LHCN-M2 (cell line): ENCODE measurements around the gene ANKRD11. TPM values are rescaled to one million over a fixed set of nuclear protein-coding genes. Genes with fewer than 3 reads are reported as not detected.

Experiments
- DNase-seq: peaks from one replicate; pipeline ENCODE4 v3.0.0-alpha.2; 2012; ENCODE audit warnings: low read depth
- total RNA-seq: library from RNA; depleted of rRNA; stranded (reverse); fragments of >200 nt; gene quantifications from 2 replicates; pipeline ENCODE4 v1.2.3, GENCODE V29; 2014

Gene ANKRD11
- total RNA-seq, 1 experiment from 2014 or later = 63.4 TPM

DNA sequence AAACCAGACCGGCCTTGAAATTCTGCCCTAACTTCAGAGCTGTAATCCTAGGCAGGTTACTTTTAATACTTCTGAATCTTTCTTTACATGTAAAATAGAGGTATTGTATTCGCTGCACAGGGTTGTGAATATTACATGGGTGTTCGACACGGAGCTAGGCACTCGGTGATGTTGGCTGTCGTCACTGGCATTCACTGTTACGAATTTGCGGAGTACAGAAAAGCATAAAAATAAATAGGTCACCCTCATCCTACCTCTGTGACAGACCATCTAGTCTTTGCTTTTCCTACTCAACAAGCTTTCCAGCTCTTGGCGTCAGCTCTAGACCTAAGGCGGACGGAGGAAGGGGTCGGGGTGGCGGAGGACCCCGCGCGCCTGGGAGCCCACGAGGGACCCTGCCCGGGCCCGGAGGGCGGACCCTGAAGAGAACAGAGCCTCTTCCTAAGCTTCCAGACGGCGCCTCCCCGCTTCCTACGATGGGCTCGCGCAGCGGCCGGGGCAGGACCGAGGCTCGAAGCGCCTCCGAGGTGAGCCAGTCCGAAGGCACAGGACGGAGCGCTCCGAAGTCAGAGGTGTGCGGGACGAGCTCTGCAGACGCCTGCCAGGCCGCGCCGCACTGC is 17.0 kb upstream of the ANKRD11 start:
- no peak for DNase-seq

DNA sequence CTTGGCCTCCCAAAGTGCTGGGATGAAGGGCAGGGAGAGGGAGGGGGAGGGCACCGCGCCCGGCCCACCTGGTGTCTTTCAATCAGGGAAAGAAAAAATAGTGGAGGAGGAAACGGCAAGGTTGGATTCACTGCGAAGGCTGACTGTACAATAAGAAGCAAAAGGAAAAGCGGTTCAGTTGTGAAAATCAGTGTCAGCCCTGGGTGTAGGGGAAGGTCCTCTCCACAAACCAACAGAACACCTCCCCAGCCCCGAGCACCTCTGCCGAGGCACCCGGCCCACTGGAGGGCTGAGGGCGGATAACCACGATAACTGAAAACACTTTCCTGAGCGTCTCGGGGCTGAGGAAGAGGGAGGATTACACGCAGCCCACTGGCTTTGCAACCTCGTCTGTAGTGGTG is 16.4 kb upstream of the ANKRD11 start:
- no peak for DNase-seq

DNA sequence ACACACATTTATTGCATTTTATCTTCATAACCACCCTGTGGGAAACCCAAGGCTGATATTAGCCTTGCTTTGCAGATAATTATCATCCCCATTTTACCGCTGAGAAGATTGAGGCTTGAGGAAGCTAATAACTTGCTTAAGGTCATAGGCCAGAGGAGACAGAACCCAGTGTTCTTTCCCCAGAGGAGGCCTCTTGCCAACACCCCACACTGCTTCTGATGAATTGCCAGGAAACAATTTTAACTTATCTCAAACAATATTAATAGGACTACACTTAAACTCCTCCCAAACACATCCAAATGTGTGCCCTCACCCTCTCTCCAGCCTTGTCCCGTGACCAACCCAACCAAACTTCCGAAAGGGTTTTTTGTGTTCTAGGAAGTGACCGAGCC is 15.7 kb upstream of the ANKRD11 start:
- DNase-seq = no peak

DNA sequence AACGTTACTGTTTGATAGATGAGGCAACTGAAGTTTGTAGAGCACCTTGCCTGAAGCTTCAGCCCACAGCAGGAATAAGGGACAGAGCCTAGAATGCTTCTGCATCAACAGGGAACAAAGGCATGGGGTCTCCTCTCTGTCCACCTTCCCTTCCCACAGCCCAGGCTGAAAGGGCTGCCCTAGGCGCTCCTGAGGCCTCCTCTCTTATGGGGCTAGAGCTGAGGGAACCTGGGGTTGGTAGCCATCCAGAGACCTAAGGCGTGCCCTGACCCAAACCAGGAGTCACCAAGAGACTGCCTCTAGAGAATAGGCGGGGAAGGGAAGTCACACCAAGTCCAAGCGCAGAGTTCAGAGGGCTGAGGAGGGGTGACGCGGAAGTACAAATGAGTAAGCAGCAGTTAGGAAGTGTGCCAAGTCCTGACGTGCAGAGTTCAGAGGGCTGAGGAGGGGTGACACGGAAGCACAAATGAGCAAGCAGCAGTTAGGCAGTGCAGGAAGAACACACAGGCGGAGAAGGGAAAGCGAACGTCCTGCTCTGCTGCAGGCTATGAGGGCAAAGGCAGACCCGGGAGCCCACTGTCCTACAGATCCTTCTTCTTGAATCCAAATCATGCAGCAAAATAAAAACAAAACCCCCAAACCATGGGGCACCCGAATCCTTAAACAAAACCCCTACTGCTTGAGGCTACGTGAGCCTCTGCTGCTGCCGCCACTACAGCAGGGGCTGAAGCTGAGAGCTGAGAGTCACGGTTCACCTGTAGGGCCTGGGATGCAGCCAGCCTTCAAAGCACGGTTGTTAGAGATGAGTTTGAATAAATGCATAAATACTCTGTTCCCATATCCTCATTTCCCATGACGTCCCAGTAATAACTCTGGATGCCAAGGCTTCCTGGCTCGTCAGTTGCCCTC is 15.1 kb upstream of the ANKRD11 start:
- DNase-seq = peak; percentile 97

DNA sequence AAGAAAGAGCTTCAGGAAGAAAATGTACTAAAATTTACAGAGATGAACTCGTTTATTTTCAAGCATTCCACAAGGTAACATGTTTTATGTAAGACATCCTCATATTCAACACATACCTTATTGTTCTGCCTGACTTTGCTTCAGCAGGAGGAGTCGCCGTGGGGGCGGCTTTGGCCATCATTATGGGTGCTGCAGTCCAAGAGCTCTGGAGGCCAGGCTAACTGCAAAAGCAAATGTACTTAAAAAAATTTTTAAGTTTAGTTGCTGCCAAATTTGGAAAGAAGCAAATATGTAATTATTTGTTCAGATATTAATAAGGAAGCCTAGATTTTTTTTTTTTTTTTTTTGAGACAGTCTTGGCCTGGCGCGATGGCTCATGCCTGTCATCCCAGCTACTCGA is 13.7 kb upstream of the ANKRD11 start:
- DNase-seq = no peak

DNA sequence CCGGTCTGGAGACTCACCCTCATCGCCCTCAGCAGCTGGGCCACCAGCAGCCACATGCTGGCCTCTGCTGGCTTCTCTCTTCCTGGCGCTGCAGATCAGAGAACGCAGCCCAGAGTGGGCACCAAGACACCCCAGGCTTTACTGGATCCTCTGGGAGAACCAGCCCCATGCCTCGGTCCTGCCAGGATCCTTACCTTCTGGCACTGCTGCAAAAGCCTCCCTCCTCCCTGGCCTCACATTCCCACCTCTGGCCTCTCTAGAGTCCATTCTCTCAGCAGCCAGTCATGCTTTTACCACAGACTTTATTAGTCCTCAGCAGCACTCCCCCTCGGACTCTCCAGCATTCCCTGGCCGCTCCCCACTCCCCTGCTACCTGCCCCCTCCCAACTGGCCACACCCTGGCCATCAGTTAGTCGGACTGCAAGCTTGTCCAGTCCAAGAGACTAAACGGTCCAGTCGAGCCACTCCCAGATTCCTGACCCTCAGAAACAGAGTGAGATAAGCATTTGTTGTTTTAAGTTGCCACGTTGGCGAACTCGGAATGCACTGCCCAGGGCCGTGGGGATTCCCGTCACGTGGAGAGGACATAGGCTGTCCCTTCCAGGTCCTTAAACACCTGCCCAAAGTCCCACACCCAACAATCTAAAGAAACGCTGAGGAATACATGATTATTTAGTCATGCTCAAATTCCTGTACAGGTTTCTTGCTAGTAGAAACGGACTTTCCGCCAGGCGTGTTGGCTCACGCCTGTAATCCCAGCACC is 11.9 kb upstream of the ANKRD11 start:
- DNase-seq = peak; percentile 52

DNA sequence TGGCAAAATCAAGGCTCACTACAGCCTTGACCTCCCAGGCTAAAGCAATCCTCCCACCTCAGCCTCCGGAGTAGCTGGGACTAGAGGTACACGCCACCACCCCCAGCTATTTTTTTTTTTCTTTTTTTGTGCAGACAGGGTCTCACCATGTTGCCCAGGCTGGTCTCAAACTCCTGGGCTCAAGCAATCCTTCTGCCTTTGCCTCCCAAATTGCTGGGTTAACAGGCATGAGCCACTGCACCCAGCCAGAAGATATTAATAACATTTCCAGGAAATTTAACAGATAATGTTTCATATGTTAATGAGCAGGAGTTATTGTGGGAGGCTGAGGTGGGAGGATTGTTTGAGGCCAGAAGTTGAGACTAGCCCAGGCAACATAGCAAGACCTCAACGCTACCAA is 9.4 kb upstream of the ANKRD11 start:
- DNase-seq = no peak

DNA sequence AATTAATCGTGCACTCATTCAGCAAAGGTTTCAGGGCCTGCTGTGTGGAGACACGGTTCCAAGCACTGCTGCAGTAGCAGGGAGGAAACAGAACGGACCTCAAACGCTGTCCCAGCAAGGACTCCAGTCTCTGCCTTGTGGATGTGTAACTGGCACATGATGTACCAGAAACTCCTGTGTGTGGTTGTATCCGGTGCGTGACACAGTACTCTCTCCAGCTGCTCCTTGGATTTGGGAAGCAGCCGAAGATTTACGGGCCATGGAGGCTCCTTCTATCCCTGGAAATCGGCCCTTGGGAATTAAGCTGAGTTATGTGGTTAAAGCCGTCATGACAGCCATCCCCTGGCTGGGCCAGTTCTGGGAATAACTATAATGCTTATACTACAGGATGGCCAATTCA is 8.5 kb upstream of the ANKRD11 start:
- DNase-seq = peak; percentile 100

DNA sequence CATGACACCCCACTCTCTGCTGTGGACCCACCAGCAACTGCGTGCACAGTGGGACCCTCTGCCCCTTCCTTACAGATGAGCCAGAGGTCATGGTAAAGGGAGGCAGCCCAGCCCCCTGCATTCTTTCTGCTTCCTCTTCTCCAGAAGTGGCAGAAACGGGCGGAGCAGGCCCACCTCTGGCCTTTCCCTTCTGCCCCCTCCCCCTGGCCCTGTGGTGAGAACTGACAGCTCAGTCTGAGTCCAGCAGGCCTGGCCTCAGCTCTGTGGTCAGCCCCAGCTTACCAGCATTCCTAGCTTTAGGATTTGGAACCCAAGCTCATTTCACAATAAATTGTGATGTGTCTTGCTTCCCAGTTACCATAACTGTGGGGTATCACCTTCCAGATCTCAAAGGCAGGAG is 4.8 kb upstream of the ANKRD11 start:
- DNase-seq = peak; percentile 94

DNA sequence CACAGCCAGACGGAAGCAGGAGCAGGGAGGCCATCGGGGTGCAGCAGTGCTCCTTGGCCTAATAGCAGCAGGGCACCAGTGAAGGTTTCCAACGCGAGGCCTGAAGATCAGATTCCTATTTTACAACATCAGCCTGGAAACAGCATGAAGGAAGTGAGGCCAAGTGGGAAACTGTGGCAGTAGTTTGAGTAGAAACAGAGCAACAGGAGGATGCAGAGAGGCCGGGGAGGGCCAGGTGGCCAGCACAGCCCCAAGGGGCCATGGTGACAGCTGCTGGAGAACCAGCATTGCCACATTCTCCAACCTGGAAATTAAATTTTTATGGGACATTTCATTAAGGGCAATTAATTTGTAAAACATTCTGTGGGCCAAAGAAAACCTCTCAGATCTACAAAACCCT is 3.4 kb upstream of the ANKRD11 start:
- DNase-seq = no peak

DNA sequence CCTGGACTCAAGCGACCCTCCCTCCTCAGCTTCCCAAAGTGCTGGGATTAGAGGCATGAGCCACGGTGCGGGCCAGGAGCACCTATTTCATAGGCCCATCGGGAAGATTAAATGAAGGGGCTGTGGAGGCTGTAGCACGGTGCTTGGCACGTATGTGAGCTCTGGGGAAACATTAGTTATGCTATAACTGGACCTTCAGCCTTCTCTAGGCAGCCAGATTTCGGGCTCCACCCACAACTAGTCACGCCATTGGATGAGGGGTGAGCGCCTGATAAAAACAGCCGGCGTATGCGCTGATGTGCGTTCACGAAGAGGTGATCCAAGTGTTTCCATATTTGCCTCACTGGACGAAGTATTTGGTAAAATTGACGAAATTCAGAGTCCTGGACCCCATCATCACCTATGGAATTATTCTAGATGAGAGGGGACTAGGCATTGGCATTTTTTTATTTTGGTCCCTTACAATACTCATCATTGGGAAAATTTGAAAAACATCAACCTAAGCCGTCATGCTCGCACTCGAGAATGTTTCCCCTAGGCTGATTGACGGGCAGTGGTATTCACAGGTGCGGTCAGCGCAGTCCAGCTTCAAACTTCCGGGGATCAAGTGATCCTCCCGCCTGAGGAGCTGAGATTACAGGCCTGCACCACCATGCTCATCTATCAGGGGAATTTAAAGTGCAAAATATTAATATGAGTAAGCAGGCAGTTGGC is 1.8 kb upstream of the ANKRD11 start:
- DNase-seq = no peak

DNA sequence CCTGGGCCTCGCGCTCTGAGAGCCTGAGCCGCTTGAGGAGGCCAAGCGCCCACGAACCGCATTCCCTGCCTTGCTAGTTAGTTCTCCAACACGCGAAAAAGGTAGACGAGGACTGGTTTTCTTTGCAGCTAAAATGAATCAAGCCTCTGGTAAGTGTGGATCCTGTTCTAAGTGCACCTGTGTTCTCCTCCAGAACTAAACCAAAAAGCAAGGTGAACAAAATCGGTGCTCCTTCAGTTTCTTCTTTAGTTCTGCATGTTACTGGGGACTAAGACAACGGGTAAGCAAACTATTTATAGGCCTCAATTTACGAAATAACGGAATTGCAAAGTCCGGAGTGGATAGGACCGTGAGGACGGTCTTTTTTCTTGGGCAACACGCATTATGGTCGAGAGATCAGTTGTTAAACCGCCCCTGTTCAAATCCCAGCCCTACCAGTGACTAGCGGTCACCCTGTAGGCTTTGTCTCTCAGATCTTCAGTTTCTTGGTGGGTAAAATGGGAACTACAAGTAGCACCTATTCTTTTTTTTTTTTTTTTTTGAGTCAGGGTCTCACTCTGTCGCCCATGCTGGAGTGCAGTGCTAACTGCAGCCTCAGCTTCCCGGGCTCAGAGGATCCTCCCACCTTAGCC is 993 bp upstream of the ANKRD11 start:
- no peak for DNase-seq

DNA sequence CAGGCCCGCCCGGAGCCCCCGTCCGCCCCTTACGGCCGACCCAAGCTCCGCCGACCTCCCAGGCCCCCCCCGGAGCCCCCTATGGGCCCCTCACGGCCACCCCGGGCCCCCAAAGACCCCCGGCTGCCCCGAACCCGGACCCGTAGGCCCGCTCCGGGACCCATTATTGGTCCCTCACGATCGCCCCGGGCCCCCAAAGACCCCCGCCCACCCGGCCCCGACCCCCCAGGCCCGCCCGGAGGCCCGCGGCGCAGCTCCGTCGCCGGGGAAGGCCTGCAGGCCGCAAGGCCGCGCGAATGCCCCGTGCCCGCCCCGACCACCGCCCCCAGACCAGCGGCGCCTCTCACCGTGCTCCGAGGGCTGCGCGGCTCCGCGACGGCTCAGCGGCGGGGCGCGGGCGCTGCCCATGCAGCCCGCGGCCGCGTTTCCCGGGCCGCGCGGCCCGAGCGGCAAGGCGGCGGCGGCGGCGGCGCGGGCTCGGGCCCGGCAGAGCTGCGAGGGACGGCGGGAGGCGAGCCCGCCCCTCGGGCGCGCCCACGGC is 393 bp downstream of the ANKRD11 start:
- no peak for DNase-seq

DNA sequence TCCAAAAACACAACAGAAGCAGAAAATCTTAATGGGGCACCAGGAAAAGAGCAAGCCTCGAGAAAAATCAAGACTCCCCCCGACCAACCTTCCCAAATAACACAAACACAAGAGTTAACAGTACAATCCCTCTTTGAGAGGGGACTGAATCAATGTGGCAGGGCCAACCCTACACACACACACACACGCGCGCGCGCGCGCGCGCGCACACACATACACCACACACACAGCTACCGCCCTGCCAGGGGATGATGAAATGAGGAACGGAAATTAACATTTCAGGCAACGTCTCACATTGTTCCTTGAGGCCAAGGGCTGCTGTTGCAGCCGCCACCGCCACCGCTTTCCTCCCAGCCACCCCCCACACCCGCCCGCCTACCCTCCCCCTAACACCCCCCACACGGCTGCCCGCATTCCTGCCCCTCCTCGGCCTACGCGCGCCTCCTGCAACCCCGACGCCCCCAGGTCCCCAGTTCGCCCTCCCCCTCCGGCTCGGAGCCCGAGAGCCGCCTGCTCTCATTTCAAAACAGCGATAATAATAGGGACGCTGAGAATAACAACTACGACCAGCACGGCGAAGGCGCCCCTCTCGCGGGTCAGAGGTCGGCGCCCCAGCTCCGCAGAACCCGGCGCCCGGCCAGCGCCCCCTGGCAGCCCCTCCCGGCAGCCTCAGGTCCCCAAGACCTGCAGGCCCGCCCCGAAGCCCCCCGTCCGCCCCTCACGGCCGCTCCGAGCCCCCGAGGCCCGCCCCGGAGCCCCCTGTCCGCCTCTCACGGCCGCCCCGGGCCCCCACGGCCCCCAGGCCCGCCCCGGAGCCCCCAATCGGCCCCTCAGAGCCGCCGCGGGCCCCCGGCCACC is 1.1 kb downstream of the ANKRD11 start:
- peak; percentile 92 for DNase-seq

DNA sequence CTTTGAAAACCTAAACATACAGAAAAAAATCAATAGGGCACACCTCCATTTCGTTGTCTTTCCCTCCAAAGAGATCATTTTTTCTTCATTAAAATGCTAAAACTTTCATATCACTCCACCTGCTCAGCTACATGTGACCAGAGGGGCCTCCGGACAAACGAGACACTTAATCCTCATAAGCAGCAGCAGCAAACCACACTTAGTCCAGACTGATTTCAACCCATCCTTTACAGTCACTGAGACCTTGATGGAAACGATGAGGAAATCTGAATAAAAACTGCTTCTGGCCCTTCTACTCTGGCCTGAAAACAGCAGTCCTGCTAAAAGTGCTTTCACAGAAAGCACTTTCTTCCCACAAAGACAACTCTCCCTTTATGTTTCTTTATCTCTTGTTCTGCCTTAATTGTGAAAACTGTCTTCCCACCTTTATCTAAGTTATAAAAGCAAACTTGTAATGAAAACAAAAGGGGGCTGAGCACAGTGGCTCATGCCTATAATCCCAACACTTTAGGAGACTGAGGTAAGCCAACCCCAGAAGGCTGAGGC is 4.6 kb downstream of the ANKRD11 start:
- peak; percentile 52 for DNase-seq

DNA sequence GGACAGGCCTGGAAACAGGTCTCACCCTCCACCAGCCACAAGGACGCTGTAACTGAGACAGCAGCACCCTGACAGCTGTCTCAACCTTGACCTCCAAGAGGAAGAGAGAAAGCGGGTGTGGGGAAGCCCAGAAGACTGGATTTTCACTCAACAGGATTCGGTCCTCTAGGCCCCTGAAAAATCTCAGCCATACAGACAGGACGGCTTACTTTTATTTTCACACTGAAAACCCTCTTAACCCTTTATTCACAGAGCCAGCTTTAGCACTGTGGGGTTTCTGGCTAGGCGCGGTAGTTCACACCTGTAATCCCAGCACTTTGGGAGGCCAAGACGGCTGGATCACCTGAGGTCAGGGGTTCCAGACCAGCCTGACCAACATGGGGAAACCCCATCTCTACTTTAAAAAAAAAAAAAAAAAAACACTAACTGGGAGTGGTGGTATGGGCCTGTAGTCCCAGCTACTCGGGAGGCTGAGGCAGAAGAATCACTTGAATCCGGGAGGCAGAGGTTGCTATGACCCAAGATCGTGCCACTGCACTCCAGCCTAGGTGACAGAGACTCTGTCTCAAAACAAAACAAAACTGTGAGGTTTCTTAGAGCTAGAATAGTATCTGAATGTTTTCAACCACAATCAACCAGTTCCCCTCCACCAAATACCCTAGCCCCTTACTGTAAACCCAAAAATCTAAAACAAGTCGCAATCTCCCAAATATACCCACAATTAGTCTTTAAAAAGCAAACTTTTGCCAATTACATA is 5.3 kb downstream of the ANKRD11 start:
- peak; percentile 71 for DNase-seq

DNA sequence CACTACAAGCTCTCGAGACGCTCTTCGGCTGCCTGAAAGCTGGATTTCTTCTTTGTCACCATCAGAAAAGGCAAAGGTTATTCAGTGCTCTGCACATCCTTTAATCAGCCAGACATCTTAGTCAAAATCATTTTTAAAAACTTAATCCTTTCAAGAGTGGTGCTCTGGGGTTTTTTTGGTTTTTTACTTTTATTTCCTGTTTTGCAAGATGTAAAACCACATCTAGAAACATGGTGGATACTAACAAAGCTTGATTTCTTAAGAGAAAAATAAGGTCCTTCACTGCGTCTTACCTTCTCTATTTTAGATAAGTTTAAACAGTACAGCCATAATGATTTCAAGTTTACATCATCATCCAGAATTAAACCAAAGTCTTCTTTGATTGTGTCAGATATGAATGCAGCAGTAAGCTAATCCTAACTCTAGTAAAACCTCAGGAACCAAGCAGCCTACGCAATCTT is 6.3 kb downstream of the ANKRD11 start:
- no peak for DNase-seq

DNA sequence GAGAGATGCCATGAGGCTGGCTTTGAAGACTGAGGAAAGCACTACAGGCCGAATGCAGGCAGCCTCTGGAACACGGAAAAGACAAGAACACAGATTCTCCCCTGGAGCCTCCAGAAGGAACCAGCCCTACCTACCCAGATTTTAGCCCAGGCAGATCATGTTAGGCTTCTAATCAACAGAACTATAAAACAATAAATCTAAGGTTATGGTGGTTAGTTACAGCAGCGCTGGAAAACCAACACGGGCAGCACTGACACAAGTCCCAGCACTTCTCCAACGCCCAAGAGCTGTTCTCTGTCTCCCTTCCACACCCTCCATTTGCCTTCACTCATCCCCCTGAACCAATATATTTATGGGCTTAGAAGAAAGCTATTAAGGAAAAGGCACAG is 7.5 kb downstream of the ANKRD11 start:
- DNase-seq = no peak
